HL-60 (cell line): ENCODE data around the gene STXBP3.
"Not testable (repeated sequence)": the region's sequence is repeated elsewhere in the genome, so short reads cannot be mapped to it uniquely, and the experiment has no call there.

Source experiments
- DNase-seq, 2 experiments: peaks; one replicate each; pipeline ENCODE4 v3.0.0-alpha.2; 2010 to 2020; ENCODE audit warnings: low read depth in 1 of 2, low spot score in 1 of 2
- H3K27ac ChIP-seq: fragments of 250-450 bp; sonication (Bioruptor Pico); replicated peaks from 2 replicates; pipeline ENCODE4 v1.5.1; 2020; ENCODE audit warnings: mild to moderate bottlenecking, moderate library complexity
- H3K27me3 ChIP-seq: fragments of 250-450 bp; sonication (Bioruptor Pico); 2 replicates; pipeline ENCODE4 v1.5.1; 2021; ENCODE audit warnings: mild to moderate bottlenecking, moderate library complexity; ENCODE audit not compliant: insufficient read depth, poor library complexity, severe bottlenecking
- H3K4me3 ChIP-seq: replicated peaks from 2 replicates; pipeline ENCODE4 v1.5.1; 2011; ENCODE audit warnings: mild to moderate bottlenecking, control low read depth, low read length; ENCODE audit not compliant: insufficient read depth
- GABPA ChIP-seq: IDR thresholded peaks from 2 replicates; pipeline ENCODE4 v1.6.1; 2012; ENCODE audit warnings: low read depth
- POLR2AphosphoS5 ChIP-seq: IDR thresholded peaks from 2 replicates; pipeline ENCODE4 v1.6.1; 2012; ENCODE audit warnings: low read depth
- SPI1 ChIP-seq: IDR thresholded peaks from 2 replicates; pipeline ENCODE4 v1.6.1; 2012; ENCODE audit warnings: low read depth, mild to moderate bottlenecking, borderline replicate concordance
- TF ChIP-seq, protein P1 (sequence below): IDR thresholded peaks from one replicate; pipeline ENCODE4 v1.5.1; 2011; ENCODE audit warnings: low read length, control low read depth, inconsistent platforms; ENCODE audit not compliant: insufficient read depth
- TF ChIP-seq, protein P2 (sequence below): IDR thresholded peaks from 2 replicates; pipeline ENCODE4 v1.6.1; 2012; ENCODE audit warnings: low read depth; ENCODE audit not compliant: insufficient replicate concordance

Gene STXBP3

GRCh38 chr1:108777839-108778238 is 31.4 kb downstream of the STXBP3 start:
- no peak for DNase-seq
- no peaks in the 10 kb centered on the region for H3K27me3 ChIP-seq
- H3K4me3 ChIP-seq: no peak overlapping the region
- TF ChIP-seq GABPA: no peak
- no peak for TF ChIP-seq SPI1
- TF ChIP-seq POLR2AphosphoS5: no peak
- TF ChIP-seq, protein P1, sequence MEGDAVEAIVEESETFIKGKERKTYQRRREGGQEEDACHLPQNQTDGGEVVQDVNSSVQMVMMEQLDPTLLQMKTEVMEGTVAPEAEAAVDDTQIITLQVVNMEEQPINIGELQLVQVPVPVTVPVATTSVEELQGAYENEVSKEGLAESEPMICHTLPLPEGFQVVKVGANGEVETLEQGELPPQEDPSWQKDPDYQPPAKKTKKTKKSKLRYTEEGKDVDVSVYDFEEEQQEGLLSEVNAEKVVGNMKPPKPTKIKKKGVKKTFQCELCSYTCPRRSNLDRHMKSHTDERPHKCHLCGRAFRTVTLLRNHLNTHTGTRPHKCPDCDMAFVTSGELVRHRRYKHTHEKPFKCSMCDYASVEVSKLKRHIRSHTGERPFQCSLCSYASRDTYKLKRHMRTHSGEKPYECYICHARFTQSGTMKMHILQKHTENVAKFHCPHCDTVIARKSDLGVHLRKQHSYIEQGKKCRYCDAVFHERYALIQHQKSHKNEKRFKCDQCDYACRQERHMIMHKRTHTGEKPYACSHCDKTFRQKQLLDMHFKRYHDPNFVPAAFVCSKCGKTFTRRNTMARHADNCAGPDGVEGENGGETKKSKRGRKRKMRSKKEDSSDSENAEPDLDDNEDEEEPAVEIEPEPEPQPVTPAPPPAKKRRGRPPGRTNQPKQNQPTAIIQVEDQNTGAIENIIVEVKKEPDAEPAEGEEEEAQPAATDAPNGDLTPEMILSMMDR: no peak
- TF ChIP-seq, protein P2, sequence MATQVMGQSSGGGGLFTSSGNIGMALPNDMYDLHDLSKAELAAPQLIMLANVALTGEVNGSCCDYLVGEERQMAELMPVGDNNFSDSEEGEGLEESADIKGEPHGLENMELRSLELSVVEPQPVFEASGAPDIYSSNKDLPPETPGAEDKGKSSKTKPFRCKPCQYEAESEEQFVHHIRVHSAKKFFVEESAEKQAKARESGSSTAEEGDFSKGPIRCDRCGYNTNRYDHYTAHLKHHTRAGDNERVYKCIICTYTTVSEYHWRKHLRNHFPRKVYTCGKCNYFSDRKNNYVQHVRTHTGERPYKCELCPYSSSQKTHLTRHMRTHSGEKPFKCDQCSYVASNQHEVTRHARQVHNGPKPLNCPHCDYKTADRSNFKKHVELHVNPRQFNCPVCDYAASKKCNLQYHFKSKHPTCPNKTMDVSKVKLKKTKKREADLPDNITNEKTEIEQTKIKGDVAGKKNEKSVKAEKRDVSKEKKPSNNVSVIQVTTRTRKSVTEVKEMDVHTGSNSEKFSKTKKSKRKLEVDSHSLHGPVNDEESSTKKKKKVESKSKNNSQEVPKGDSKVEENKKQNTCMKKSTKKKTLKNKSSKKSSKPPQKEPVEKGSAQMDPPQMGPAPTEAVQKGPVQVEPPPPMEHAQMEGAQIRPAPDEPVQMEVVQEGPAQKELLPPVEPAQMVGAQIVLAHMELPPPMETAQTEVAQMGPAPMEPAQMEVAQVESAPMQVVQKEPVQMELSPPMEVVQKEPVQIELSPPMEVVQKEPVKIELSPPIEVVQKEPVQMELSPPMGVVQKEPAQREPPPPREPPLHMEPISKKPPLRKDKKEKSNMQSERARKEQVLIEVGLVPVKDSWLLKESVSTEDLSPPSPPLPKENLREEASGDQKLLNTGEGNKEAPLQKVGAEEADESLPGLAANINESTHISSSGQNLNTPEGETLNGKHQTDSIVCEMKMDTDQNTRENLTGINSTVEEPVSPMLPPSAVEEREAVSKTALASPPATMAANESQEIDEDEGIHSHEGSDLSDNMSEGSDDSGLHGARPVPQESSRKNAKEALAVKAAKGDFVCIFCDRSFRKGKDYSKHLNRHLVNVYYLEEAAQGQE: no peak
- no peak overlapping the region for H3K27ac ChIP-seq

DNA sequence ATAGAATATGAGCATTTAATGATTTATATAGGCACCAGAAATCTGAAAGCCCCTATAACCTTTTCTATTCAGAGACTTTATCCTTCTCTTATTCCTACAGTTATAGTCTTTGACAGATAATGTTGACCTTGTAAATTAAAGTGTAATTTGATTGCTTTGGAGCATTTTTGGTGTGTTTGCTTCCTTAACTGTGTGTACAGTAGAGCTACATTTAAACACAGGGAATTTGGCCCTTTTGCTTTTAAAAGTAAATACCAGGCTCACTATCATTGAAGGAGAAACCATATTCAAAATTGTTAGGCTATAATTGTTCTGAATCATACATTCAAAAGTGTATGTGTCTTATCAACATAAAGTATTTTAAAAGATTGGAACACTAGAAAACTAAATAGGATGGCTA is 33.0 kb downstream of the STXBP3 start:
- Histone ChIP-seq H3K27ac (no peak overlapping the region), H3K4me3 (no peak overlapping the region), H3K27me3 (no peaks in the 10 kb centered on the region)
- no peak for DNase-seq
- TF ChIP-seq POLR2AphosphoS5 (no peak), GABPA (no peak), SPI1 (no peak)
- TF ChIP-seq, protein P1: no peak

DNA sequence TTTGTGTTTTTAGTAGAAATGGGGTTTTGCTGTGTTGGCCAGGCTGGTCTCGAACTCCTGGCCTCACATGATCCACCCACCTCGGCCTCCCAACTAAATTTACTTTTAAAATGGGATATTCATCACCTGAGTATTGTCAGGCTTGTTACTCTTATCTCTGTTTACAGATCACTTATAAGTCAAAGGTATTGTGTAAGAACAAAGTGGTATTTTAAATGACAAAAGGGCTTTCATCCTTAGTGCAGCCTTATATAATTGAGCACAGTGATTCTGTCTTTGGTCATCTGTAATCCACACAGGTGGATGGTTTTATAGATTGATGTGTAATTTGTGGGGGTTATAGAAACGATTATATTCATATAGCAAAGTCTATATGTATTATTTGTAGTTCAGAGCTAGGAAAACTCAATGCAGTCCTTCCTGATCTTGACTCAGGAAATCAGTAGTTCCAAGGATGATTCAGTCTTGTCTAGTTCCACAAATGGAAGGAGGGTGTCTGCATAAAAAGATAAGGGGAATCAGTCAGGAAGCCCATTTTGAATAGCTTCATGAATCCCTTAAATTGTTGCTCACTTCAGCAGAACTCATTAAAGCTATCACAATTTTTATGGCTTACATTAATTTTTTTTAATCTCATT is 34.6 kb downstream of the STXBP3 start:
- Histone ChIP-seq H3K4me3 (no peak overlapping the region), H3K27ac (no peak overlapping the region), H3K27me3 (no peaks in the 10 kb centered on the region)
- DNase-seq: no peak
- TF ChIP-seq, protein P1: no peak
- TF ChIP-seq SPI1 (no peak), GABPA (no peak), POLR2AphosphoS5 (no peak)
- TF ChIP-seq, protein P2: no peak

- H3K4me3 ChIP-seq, H3K27me3 ChIP-seq, H3K27ac ChIP-seq, DNase-seq: not testable (repeated sequence)
These were observed 35.1 kb downstream of the STXBP3 start for GRCh38 chr1:108781575-108781944.
